Stomach (tissue), 9 donors: ENCODE measurements around the gene STX1A. TPM values are rescaled to one million over a fixed set of nuclear protein-coding genes. Genes with fewer than 3 reads are reported as not detected.
A peak's percentile ranks its signal among the peaks of the same experiment; 100 is the strongest.

Experiments
- DNase-seq, 2 donors: peaks; one replicate each; pipeline versions ENCODE4 v3.0.0 to v3.0.0-alpha.2; 2013 to 2019
- H3K27ac ChIP-seq, 5 donors: fragments of 200-600 bp in 4 of 5; sonication (generic) in 4 of 5; one replicate each; pipeline ENCODE4 v1.5.1; 2013 to 2019; ENCODE audit warnings: mild to moderate bottlenecking in 1 of 5, moderate library complexity in 1 of 5
- H3K27me3 ChIP-seq, 3 donors: fragments of 200-600 bp; sonication (generic); one replicate each; pipeline ENCODE4 v1.5.1; 2017 to 2019; ENCODE audit warnings: mixed run types in 1 of 3
- H3K36me3 ChIP-seq, 4 donors: fragments of 200-600 bp; sonication (generic); 1 replicate in 3 of 4; 2 replicates in 1 of 4; pipeline ENCODE4 v1.5.1; 2016 to 2019
- H3K4me1 ChIP-seq, 4 donors: fragments of 200-600 bp; sonication (generic); one replicate each; pipeline ENCODE4 v1.5.1; 2016 to 2019
- H3K4me3 ChIP-seq, 4 donors: fragments of 200-600 bp; sonication (generic) in 3 of 4; one replicate each; pipeline ENCODE4 v1.5.1; 2016 to 2019; ENCODE audit warnings: mild to moderate bottlenecking in 1 of 4
- H3K9me3 ChIP-seq, 4 donors: fragments of 200-600 bp; sonication (generic); one replicate each; pipeline ENCODE4 v1.5.1; 2016 to 2019
- CTCF ChIP-seq, 7 experiments: fragments of 450-650 bp in 4 of 7; fragments of 200-600 bp in 3 of 7; sonication (generic) in 3 of 7; IDR thresholded peaks; one replicate each; pipeline ENCODE4 v1.5.1; 2016 to 2019; ENCODE audit warnings: antibody characterized with exemption in 7 of 7, control low read depth in 2 of 7, mild to moderate bottlenecking in 1 of 7
- EP300 ChIP-seq: sonication (generic); formaldehyde crosslinking; IDR thresholded peaks from one replicate; pipeline ENCODE4 v1.6.1; 2017; ENCODE audit warnings: antibody characterized with exemption
- POLR2A ChIP-seq, 4 donors: fragments of 450-650 bp; IDR thresholded peaks; one replicate each; pipeline ENCODE4 v1.6.1; 2016; ENCODE audit warnings: antibody characterized with exemption in 4 of 4, control low read depth in 2 of 4, mild to moderate bottlenecking in 1 of 4, moderate library complexity in 1 of 4
- POLR2AphosphoS5 ChIP-seq, 3 donors: sonication (generic); formaldehyde crosslinking; IDR thresholded peaks; one replicate each; pipeline ENCODE4 v1.6.1; 2016; ENCODE audit warnings: antibody characterized with exemption in 3 of 3
- WGBS, 5 donors: extraction: QIAGEN DNeasy Blood & Tissue Kit in 3 of 5; methylation state at CpG; one replicate each; pipeline versions ENCODE4 v1.1.5 to v1.1.7; 2013 to 2018; 5-methylcytosine and 5-hydroxymethylcytosine counted together
- intact Hi-C: fragments of 100-400 bp; cut with DNase I; formaldehyde crosslinking; loops from one replicate; pipeline ENCODE4 v1.15.1; 2023; ENCODE audit warnings: low total_unique reads
- polyA plus RNA-seq, 3 donors: library from polyadenylated mRNA; stranded (reverse); fragments of 200-250 nt; gene quantifications; one replicate each; pipeline ENCODE4 v1.2.3, GENCODE V29; 2013
- total RNA-seq, 5 donors: library from RNA; depleted of rRNA; stranded (reverse); fragments of >200 nt; gene quantifications; one replicate each; pipeline versions ENCODE4 v1.1.0 to v1.2.3, GENCODE V29; 2014 to 2016
- donor health status: healthy with polysubstance abuse.
- donor health status: Bipolar disorder and iron deficiency.
- donor health status: healthy.

Gene STX1A
- total and polyA plus RNA-seq, 8 donors, result 1.1 to 57.2 (median 4.2) TPM; not detected in 1

- H3K27me3 ChIP-seq, result no peaks in the 10 kb centered on the region
- 17 to 35% (median 22%) methylated on average over 18 to 35 of the region's 35 CpGs for WGBS, 5 donors
- DNase-seq, result peak; percentile 96 to 98
- intact Hi-C loops, result no loop called here
- H3K4me1 ChIP-seq, result peaks cover 14 to 42% (median 29%) of the 10 kb centered on the region in 4 donors
- no peak for TF ChIP-seq EP300
- no peak for TF ChIP-seq POLR2A (IDR thresholded peaks at IDR 0.05)
- no peak for TF ChIP-seq CTCF (IDR thresholded peaks at IDR 0.05)
- TF ChIP-seq POLR2AphosphoS5 (IDR thresholded peaks at IDR 0.05), result peak; percentile 38 to 92 (median 54)
- H3K9me3 ChIP-seq, result no peaks in the 10 kb centered on the region
- H3K4me3 ChIP-seq, result peak overlapping the region in 1 of 4 donors; percentile 17
- H3K27ac ChIP-seq, result peak overlapping the region; percentile 72 to 80 (median 75)
- H3K36me3 ChIP-seq, result no peaks in the 10 kb centered on the region
Observed at GRCh38 chr7:73742753-73743641, 23.5 kb upstream of the STX1A start.

- TF ChIP-seq EP300 (no peak), CTCF (IDR thresholded peaks at IDR 0.05) (no peak), POLR2AphosphoS5 (IDR thresholded peaks at IDR 0.05) (no peak), POLR2A (IDR thresholded peaks at IDR 0.05) (no peak)
- peak in 1 of 2 donors; percentile 84 for DNase-seq
- Histone ChIP-seq H3K27me3 (no peaks in the 10 kb centered on the region), H3K27ac (peak overlapping the region; percentile 72 to 80 (median 75)), H3K4me3 (peak overlapping the region in 1 of 4 donors; percentile 17), H3K9me3 (no peaks in the 10 kb centered on the region), H3K36me3 (peaks cover 0 to 4% (median 2%) of the 10 kb centered on the region in 4 donors), H3K4me1 (peaks cover 19 to 49% (median 36%) of the 10 kb centered on the region in 4 donors)
- WGBS, 5 donors, result 25 to 56% (median 46%) methylated on average over 7 of the region's 7 CpGs
- intact Hi-C loops, result no loop called here
Observed at GRCh38 chr7:73742338-73742752, 22.9 kb upstream of the STX1A start.

GRCh38 chr7:73741600-73741999 is 22.1 kb upstream of the STX1A start:
- Histone ChIP-seq H3K27me3 (no peaks in the 10 kb centered on the region), H3K36me3 (peaks cover 0 to 12% (median 10%) of the 10 kb centered on the region in 4 donors), H3K4me3 (no peak overlapping the region), H3K9me3 (no peaks in the 10 kb centered on the region), H3K4me1 (peaks cover 19 to 53% (median 38%) of the 10 kb centered on the region in 4 donors), H3K27ac (peak overlapping the region in 4 of 5 donors; percentile 72 to 80 (median 76))
- intact Hi-C loops, result no loop called here
- WGBS, 5 donors, result 85 to 92% (median 91%) methylated on average over 5 of the region's 5 CpGs
- DNase-seq, result peak in 1 of 2 donors; percentile 51
- TF ChIP-seq POLR2A (IDR thresholded peaks at IDR 0.05) (no peak), EP300 (no peak)

GRCh38 chr7:73740771-73741170 is 21.3 kb upstream of the STX1A start:
- no peak overlapping the region for H3K4me3 ChIP-seq
- peaks cover 19 to 45% (median 39%) of the 10 kb centered on the region in 4 donors for H3K4me1 ChIP-seq
- WGBS, 5 donors, result 75 to 96% (median 83%) methylated on average over 5 of the region's 5 CpGs
- H3K9me3 ChIP-seq, result no peaks in the 10 kb centered on the region
- peak overlapping the region in 4 of 5 donors; percentile 15 to 97 (median 66) for H3K27ac ChIP-seq
- peak in 1 of 2 donors; percentile 56 for DNase-seq
- H3K36me3 ChIP-seq, result peaks cover 3 to 20% (median 18%) of the 10 kb centered on the region in 4 donors
- H3K27me3 ChIP-seq, result no peaks in the 10 kb centered on the region
- TF ChIP-seq EP300, result no peak
- TF ChIP-seq POLR2AphosphoS5 (IDR thresholded peaks at IDR 0.05), result no peak
- no peak for TF ChIP-seq POLR2A (IDR thresholded peaks at IDR 0.05)
- no peak for TF ChIP-seq CTCF (IDR thresholded peaks at IDR 0.05)
- intact Hi-C loops, result no loop called here
